ENCODE results near the gene FANCM. TPM values are rescaled to one million over a fixed set of nuclear protein-coding genes. Genes with fewer than 3 reads are reported as not detected.
"Not testable (repeated sequence)": the region's sequence is repeated elsewhere in the genome, so short reads cannot be mapped to it uniquely, and the experiment has no call there.

Gene FANCM
- total and polyA plus RNA-seq, 4 donors = 0.25 to 6.8 (median 4.5) TPM

GRCh38 chr14:45199230-45199629 lies 63.5 kb downstream of the FANCM start:
- H3K4me1 ChIP-seq (ENCODE audit: control insufficient read depth in 1 of 2, insufficient read depth in 2 of 2, low read length in 2 of 2) = no peaks in the 10 kb centered on the region
- H3K36me3 ChIP-seq (ENCODE audit: control insufficient read depth in 1 of 2, insufficient read depth in 2 of 2, low read length in 1 of 2) = peaks cover 0 to 2% of the 10 kb centered on the region in 2 donors
- no peak overlapping the region for H3K4me3 ChIP-seq (ENCODE audit: low read length in 2 of 2)
- H3K9me3 ChIP-seq (ENCODE audit: control insufficient read depth, low read length) = no peaks in the 10 kb centered on the region
- no peak for ATAC-seq (ENCODE audit: low FRiP score)
- intact Hi-C loops (cut with DNase I) = no loop called here
- no peak for DNase-seq
- WGBS, 2 donors = 93 to 97% methylated on average over 1 of the region's 1 CpG
- H3K27ac ChIP-seq (ENCODE audit: low read depth in 1 of 2, low read length in 2 of 2) = no peak overlapping the region
- H3K27me3 ChIP-seq (ENCODE audit: control insufficient read depth in 1 of 2, insufficient read depth in 2 of 2, low read length in 1 of 2) = no peaks in the 10 kb centered on the region

GRCh38 chr14:45201905-45202304 lies 66.2 kb downstream of the FANCM start:
- Histone ChIP-seq H3K9me3 (ENCODE audit: control insufficient read depth, low read length) (no peaks in the 10 kb centered on the region), H3K4me3 (ENCODE audit: low read length in 2 of 2) (no peak overlapping the region), H3K36me3 (ENCODE audit: control insufficient read depth in 1 of 2, insufficient read depth in 2 of 2, low read length in 1 of 2) (peaks cover 0 to 2% of the 10 kb centered on the region in 2 donors), H3K27ac (ENCODE audit: low read depth in 1 of 2, low read length in 2 of 2) (no peak overlapping the region), H3K27me3 (ENCODE audit: control insufficient read depth in 1 of 2, insufficient read depth in 2 of 2, low read length in 1 of 2) (no peaks in the 10 kb centered on the region), H3K4me1 (ENCODE audit: control insufficient read depth in 1 of 2, insufficient read depth in 2 of 2, low read length in 2 of 2) (no peaks in the 10 kb centered on the region)
- intact Hi-C loops (cut with DNase I) = no loop called here
- no peak for DNase-seq
- 57 to 84% methylated on average over 1 of the region's 1 CpG for WGBS, 2 donors
- no peak for ATAC-seq (ENCODE audit: low FRiP score)

GRCh38 chr14:45204241-45204640 lies 68.5 kb downstream of the FANCM start:
- Histone ChIP-seq H3K4me3 (ENCODE audit: low read length in 2 of 2) (no peak overlapping the region), H3K4me1 (ENCODE audit: control insufficient read depth in 1 of 2, insufficient read depth in 2 of 2, low read length in 2 of 2) (no peaks in the 10 kb centered on the region), H3K9me3 (ENCODE audit: control insufficient read depth, low read length) (no peaks in the 10 kb centered on the region), H3K36me3 (ENCODE audit: control insufficient read depth in 1 of 2, insufficient read depth in 2 of 2, low read length in 1 of 2) (peaks cover 0 to 4% of the 10 kb centered on the region in 2 donors), H3K27ac (ENCODE audit: low read depth in 1 of 2, low read length in 2 of 2) (no peak overlapping the region), H3K27me3 (ENCODE audit: control insufficient read depth in 1 of 2, insufficient read depth in 2 of 2, low read length in 1 of 2) (no peaks in the 10 kb centered on the region)
- DNase-seq (no peak), ATAC-seq (ENCODE audit: low FRiP score) (no peak)
- intact Hi-C loops (cut with DNase I) = no loop called here

GRCh38 chr14:45210159-45210558 lies 74.4 kb downstream of the FANCM start:
- WGBS, 2 donors = 97 to 100% methylated on average over 1 of the region's 1 CpG

GRCh38 chr14:45211295-45211694 lies 75.6 kb downstream of the FANCM start:
- Histone ChIP-seq H3K36me3 (ENCODE audit: control insufficient read depth in 1 of 2, insufficient read depth in 2 of 2, low read length in 1 of 2) (peaks cover 2 to 3% of the 10 kb centered on the region in 2 donors), H3K27ac (ENCODE audit: low read depth in 1 of 2, low read length in 2 of 2) (no peak overlapping the region), H3K4me3 (ENCODE audit: low read length in 2 of 2) (no peak overlapping the region), H3K9me3 (ENCODE audit: control insufficient read depth, low read length) (no peaks in the 10 kb centered on the region), H3K4me1 (ENCODE audit: control insufficient read depth in 1 of 2, insufficient read depth in 2 of 2, low read length in 2 of 2) (no peaks in the 10 kb centered on the region), H3K27me3 (ENCODE audit: control insufficient read depth in 1 of 2, insufficient read depth in 2 of 2, low read length in 1 of 2) (no peaks in the 10 kb centered on the region)
- WGBS, 2 donors = 95 to 97% methylated on average over 1 of the region's 1 CpG
- no peak for ATAC-seq (ENCODE audit: low FRiP score)
- intact Hi-C loops (cut with DNase I) = no loop called here
- DNase-seq = no peak

More at GRCh38 chr14:45210159-45210558, 74.4 kb downstream of the FANCM start:
- Histone ChIP-seq H3K36me3 (ENCODE audit: control insufficient read depth in 1 of 2, insufficient read depth in 2 of 2, low read length in 1 of 2) (peaks cover 2 to 3% of the 10 kb centered on the region in 2 donors), H3K27ac (ENCODE audit: low read depth in 1 of 2, low read length in 2 of 2) (no peak overlapping the region), H3K27me3 (ENCODE audit: control insufficient read depth in 1 of 2, insufficient read depth in 2 of 2, low read length in 1 of 2) (no peaks in the 10 kb centered on the region), H3K4me3 (ENCODE audit: low read length in 2 of 2) (no peak overlapping the region), H3K4me1 (ENCODE audit: control insufficient read depth in 1 of 2, insufficient read depth in 2 of 2, low read length in 2 of 2) (no peaks in the 10 kb centered on the region), H3K9me3 (ENCODE audit: control insufficient read depth, low read length) (no peaks in the 10 kb centered on the region)
- intact Hi-C loops (cut with DNase I) = no loop called here
- no peak for ATAC-seq (ENCODE audit: low FRiP score)
- DNase-seq = no peak

- Histone ChIP-seq H3K4me3 (ENCODE audit: low read length in 2 of 2) (no peak overlapping the region), H3K9me3 (ENCODE audit: control insufficient read depth, low read length) (no peaks in the 10 kb centered on the region), H3K36me3 (ENCODE audit: control insufficient read depth in 1 of 2, insufficient read depth in 2 of 2, low read length in 1 of 2) (peaks cover 2 to 3% of the 10 kb centered on the region in 2 donors), H3K27ac (ENCODE audit: low read depth in 1 of 2, low read length in 2 of 2) (no peak overlapping the region), H3K27me3 (ENCODE audit: control insufficient read depth in 1 of 2, insufficient read depth in 2 of 2, low read length in 1 of 2) (no peaks in the 10 kb centered on the region), H3K4me1 (ENCODE audit: control insufficient read depth in 1 of 2, insufficient read depth in 2 of 2, low read length in 2 of 2) (no peaks in the 10 kb centered on the region)
- intact Hi-C loops (cut with DNase I) = no loop called here
- DNase-seq (no peak), ATAC-seq (ENCODE audit: low FRiP score) (no peak)
- 75 to 82% methylated on average over 3 of the region's 3 CpGs for WGBS, 2 donors
Measured at GRCh38 chr14:45212231-45212630, 76.5 kb downstream of the FANCM start.

GRCh38 chr14:45213716-45214115 lies 78.0 kb downstream of the FANCM start:
- H3K27me3 ChIP-seq (ENCODE audit: control insufficient read depth in 1 of 2, insufficient read depth in 2 of 2, low read length in 1 of 2); H3K27ac ChIP-seq (ENCODE audit: low read depth in 1 of 2, low read length in 2 of 2); H3K36me3 ChIP-seq (ENCODE audit: control insufficient read depth in 1 of 2, insufficient read depth in 2 of 2, low read length in 1 of 2); H3K4me1 ChIP-seq (ENCODE audit: control insufficient read depth in 1 of 2, insufficient read depth in 2 of 2, low read length in 2 of 2); intact Hi-C loops (cut with DNase I); H3K4me3 ChIP-seq (ENCODE audit: low read length in 2 of 2); ATAC-seq (ENCODE audit: low FRiP score); DNase-seq; H3K9me3 ChIP-seq (ENCODE audit: control insufficient read depth, low read length): not testable (repeated sequence)
- WGBS, 2 donors = 67 to 74% methylated on average over 1 of the region's 1 CpG

GRCh38 chr14:45214341-45214740 lies 78.6 kb downstream of the FANCM start:
- H3K27ac ChIP-seq (ENCODE audit: low read depth in 1 of 2, low read length in 2 of 2); H3K4me3 ChIP-seq (ENCODE audit: low read length in 2 of 2); intact Hi-C loops (cut with DNase I); ATAC-seq (ENCODE audit: low FRiP score); H3K27me3 ChIP-seq (ENCODE audit: control insufficient read depth in 1 of 2, insufficient read depth in 2 of 2, low read length in 1 of 2); H3K36me3 ChIP-seq (ENCODE audit: control insufficient read depth in 1 of 2, insufficient read depth in 2 of 2, low read length in 1 of 2); H3K9me3 ChIP-seq (ENCODE audit: control insufficient read depth, low read length); DNase-seq; H3K4me1 ChIP-seq (ENCODE audit: control insufficient read depth in 1 of 2, insufficient read depth in 2 of 2, low read length in 2 of 2): not testable (repeated sequence)
- 90 to 93% methylated on average over 6 of the region's 6 CpGs for WGBS, 2 donors

GRCh38 chr14:45222485-45223262 lies 86.9 kb downstream of the FANCM start:
- no peaks in the 10 kb centered on the region for H3K27me3 ChIP-seq (ENCODE audit: control insufficient read depth in 1 of 2, insufficient read depth in 2 of 2, low read length in 1 of 2)
- H3K4me1 ChIP-seq (ENCODE audit: control insufficient read depth in 1 of 2, insufficient read depth in 2 of 2, low read length in 2 of 2) = no peaks in the 10 kb centered on the region
- H3K27ac ChIP-seq (ENCODE audit: low read depth in 1 of 2, low read length in 2 of 2) = no peak overlapping the region
- no peaks in the 10 kb centered on the region for H3K9me3 ChIP-seq (ENCODE audit: control insufficient read depth, low read length)
- H3K36me3 ChIP-seq (ENCODE audit: control insufficient read depth in 1 of 2, insufficient read depth in 2 of 2, low read length in 1 of 2) = no peaks in the 10 kb centered on the region
- DNase-seq = no peak
- H3K4me3 ChIP-seq (ENCODE audit: low read length in 2 of 2) = no peak overlapping the region
- intact Hi-C loops (cut with DNase I) = no loop called here
- 92 to 94% methylated on average over 3 of the region's 3 CpGs for whole genome bisulfite sequencing, 2 donors
- no peak for ATAC-seq (ENCODE audit: low FRiP score)
